Stimulated activated CD4-positive, alpha-beta T cell treated with anti-CD3 and anti-CD28 coated beads, Interleukin-15, amount 100 ng/mL, for 48 hours (primary cell): ENCODE measurements around the gene DDIAS.
"Not testable (repeated sequence)": the region's sequence is repeated elsewhere in the genome, so short reads cannot be mapped to it uniquely, and the experiment has no call there.

Source experiments
- DNase-seq, 2 donors: peaks; one replicate each; pipeline ENCODE4 v3.0.0-alpha.2; 2020; ENCODE audit warnings: low read depth in 2 of 2

The DDIAS gene

DNA sequence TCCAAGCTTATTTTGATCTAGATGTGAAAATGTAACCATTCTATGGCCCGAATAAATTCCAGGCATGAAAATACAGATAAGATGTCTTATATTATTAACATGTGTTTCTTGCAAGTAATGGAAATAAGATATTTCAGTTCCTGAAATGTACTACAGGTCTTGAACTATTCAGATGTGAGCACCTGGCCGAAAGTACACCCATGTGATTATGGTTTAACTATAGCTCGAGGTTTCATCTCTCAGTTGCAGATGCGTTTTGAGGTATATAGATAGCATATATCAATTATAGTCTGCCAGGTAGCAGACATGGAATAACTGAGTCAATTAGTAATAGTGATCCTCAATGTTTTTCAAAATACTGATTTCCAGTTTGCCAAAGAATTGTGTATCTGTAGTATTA lies 68.3 kb downstream of the DDIAS start:
- DNase-seq: no peak

DNA sequence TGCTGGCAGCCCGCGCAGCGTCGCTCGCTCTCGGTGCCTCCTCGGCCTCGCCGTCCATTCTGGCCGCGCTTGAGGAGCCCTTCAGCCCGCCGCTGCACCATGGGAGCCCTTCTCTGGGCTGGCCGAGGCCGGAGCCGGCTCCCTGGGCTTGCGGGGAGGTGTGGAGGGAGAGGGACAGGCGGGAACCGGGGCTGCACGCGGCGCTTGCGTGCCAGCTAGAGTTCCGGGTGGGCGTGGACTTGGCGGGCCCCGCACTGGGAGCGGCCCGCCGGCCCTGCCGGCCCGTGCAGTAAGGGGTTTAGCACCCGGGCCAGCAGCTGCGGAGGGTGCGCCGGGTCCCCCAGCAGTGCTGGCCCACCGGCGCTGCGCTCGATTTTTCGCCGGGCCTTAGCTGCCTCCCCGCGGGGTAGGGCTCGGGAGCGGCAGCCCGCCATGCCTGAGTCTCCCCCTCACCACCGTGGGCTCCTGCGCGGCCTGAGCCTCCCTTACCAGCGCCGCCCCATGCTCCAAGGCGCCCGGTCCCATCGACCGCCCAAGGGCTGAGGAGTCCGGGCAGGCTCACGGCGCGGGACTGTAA lies 69.1 kb downstream of the DDIAS start:
- not testable (repeated sequence) for DNase-seq

GRCh38 chr11:82971519-82971946 lies 70.0 kb downstream of the DDIAS start:
- DNase-seq: peak in 1 of 2 donors; percentile 17

GRCh38 chr11:82972103-82972502 lies 70.6 kb downstream of the DDIAS start:
- no peak for DNase-seq

DNA sequence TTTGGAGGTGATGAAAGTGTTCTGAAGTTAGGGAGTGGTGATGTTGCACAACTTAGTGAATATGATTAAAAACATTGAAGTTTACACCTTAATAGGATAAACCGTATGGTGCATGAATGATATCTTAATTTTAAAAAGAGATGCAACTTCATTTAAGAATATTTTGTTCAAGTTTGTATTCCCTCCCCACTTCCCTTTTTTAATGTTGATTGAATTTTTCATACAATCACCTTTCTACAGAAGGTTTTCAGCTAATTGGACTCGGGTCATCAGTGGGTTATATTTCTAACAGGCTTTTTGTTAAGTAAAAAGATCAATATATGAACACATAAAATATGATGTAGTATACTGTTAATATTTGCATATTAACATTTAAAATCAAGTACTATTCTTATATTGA lies 72.6 kb downstream of the DDIAS start:
- no peak for DNase-seq

- no peak for DNase-seq
Measured at GRCh38 chr11:82974851-82975250, 73.3 kb downstream of the DDIAS start.

GRCh38 chr11:82975882-82976281 lies 74.3 kb downstream of the DDIAS start:
- DNase-seq: no peak

DNA sequence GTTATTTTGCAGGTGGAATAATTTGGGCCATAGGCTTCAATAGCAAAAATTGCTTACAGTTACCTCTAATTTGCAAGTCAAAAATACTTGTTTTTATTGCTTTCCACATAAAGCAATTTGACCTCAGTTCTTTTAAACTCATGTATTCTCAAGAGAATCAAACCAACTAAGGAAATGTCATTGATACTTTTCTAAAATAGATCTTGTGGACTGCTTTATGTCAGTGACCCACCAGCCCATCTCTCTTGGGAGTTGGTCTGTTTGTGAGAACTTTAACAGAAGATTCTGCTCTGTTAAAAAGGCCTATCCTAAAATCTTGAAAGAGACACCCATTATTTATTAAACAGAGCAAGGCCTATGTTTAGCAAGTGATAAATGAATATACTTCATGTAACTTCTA lies 75.2 kb downstream of the DDIAS start:
- DNase-seq: no peak

DNA sequence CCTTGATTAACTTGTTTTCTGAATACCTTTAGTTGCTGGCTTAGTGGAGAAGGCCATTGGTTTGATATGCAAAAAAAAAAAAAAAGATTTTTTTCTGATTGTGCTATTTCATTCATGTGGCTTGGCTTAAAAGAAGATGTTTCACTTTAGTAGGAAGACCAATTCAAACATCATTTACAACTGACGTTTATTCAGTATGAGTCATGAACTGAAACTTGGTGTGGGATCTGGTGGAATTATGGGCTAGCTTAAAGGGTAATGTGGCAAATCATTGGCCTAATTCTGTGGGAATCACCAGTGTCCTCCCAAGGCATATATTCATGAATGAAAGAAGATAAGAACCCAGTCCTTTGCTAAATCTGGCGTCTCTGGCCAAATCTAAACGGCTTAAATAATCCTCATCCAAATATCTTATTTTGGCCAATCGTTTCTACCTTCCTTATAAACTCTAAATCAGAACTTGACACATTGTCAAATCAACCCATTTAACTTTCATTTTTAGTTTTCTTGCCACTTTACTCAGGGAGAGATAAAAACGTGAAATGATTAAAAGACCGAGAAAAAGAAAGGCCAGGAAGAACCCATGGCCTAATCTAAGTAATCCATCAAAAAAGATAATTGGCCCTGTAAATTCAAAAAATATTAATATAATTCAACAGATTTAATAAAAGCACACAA lies 77.0 kb downstream of the DDIAS start:
- no peak for DNase-seq

DNA sequence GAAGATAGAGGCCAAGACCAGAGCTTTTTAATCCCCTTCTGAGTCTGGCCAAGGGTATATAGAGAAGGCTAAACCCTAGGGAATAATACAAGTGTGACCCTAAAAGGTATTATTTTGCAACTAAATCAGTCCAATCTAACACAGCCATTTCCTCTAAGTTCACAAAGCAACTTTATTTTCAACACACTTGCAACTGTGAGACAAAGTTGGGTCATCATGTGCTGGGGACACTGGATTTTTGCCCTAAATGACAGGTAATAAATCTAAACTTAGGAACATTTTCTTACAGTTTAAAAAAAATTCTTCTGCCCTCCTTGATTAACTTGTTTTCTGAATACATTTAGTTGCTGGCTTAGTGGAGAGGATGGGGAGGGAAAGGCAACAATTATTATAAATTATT lies 78.3 kb downstream of the DDIAS start:
- no peak for DNase-seq

GRCh38 chr11:82980292-82980691 lies 78.8 kb downstream of the DDIAS start:
- no peak for DNase-seq

- DNase-seq: no peak
Measured at GRCh38 chr11:82980947-82981346, 79.4 kb downstream of the DDIAS start.

DNA sequence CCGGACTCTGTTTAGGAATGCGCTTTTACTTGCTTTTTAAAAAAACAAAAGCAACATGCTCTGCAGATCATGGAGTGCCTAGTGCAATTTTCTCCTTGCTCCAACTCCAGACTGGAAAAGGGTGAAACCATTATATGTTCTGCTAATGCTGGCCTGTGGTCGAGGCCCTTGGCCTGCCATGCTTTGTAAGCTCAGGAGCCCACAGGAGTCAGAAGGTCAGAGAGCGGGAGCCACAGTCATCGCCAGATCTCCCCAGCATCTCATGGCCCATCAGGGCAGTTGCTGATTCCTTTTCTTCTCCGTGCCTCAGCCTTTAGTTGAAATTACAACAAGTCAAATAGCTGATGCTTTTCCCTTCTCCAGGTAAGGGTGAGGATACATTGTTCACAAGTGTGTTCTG lies 80.3 kb downstream of the DDIAS start:
- DNase-seq: no peak
